Esophagus muscularis mucosa (tissue), 4 donors: ENCODE results near the gene ATP2B2.

ENCODE experiments used
- EP300 ChIP-seq: sonication (generic); formaldehyde crosslinking; IDR thresholded peaks from one replicate; pipeline ENCODE4 v1.6.1; 2017; ENCODE audit warnings: antibody characterized with exemption
- POLR2A ChIP-seq: fragments of 450-650 bp; IDR thresholded peaks from one replicate; pipeline ENCODE4 v1.6.1; 2017; ENCODE audit warnings: antibody characterized with exemption, moderate library complexity, mild to moderate bottlenecking, low read depth
- POLR2AphosphoS5 ChIP-seq, 2 donors: sonication (generic); formaldehyde crosslinking; IDR thresholded peaks; one replicate each; pipeline ENCODE4 v1.6.1; 2017; ENCODE audit warnings: antibody characterized with exemption in 2 of 2
- TF ChIP-seq, protein P1 (sequence below), 3 experiments: fragments of 200-600 bp in 2 of 3; fragments of 450-650 bp in 1 of 3; sonication (generic) in 2 of 3; IDR thresholded peaks; one replicate each; pipeline ENCODE4 v1.5.1; 2017 to 2019; ENCODE audit warnings: antibody characterized with exemption in 3 of 3, mild to moderate bottlenecking in 2 of 3, moderate library complexity in 1 of 3

GRCh38 chr3:10423171-10423882, 82.1 kb downstream of the ATP2B2 start:
- TF ChIP-seq POLR2A (no peak), EP300 (no peak), POLR2AphosphoS5 (IDR thresholded peaks at IDR 0.05) (no peak)
- TF ChIP-seq, protein P1, sequence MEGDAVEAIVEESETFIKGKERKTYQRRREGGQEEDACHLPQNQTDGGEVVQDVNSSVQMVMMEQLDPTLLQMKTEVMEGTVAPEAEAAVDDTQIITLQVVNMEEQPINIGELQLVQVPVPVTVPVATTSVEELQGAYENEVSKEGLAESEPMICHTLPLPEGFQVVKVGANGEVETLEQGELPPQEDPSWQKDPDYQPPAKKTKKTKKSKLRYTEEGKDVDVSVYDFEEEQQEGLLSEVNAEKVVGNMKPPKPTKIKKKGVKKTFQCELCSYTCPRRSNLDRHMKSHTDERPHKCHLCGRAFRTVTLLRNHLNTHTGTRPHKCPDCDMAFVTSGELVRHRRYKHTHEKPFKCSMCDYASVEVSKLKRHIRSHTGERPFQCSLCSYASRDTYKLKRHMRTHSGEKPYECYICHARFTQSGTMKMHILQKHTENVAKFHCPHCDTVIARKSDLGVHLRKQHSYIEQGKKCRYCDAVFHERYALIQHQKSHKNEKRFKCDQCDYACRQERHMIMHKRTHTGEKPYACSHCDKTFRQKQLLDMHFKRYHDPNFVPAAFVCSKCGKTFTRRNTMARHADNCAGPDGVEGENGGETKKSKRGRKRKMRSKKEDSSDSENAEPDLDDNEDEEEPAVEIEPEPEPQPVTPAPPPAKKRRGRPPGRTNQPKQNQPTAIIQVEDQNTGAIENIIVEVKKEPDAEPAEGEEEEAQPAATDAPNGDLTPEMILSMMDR (IDR thresholded peaks at IDR 0.05), result no peak
